Naive thymus-derived CD8-positive, alpha-beta T cell (primary cell): ENCODE data around the gene PRKCE. TPM values are rescaled to one million over a fixed set of nuclear protein-coding genes. Genes with fewer than 3 reads are reported as not detected.
A peak's percentile ranks its signal among the peaks of the same experiment; 100 is the strongest.

Experiments
- ATAC-seq, 2 donors: fragments of 150-1000 bp; cut with Tn5 transposase in 1 of 2; sonication (Bioruptor Pico), chemical (Tn5 transposase) in 1 of 2; 1 replicate in 1 of 2; 2 replicates in 1 of 2; pipeline ENCODE4 v1.10.0; 2021; ENCODE audit warnings: mild to moderate bottlenecking in 2 of 2, moderate library complexity in 2 of 2
- POLR2A ChIA-PET: fragments of 350-600 bp; sonication (Branson Sonifier 250); formaldehyde crosslinking; loops from one replicate; lab custom pipeline; 2021; ENCODE audit warnings: antibody characterized with exemption; lab: Charles Lee
- DNase-seq, 10 donors: peaks; one replicate each; pipeline versions ENCODE4 v3.0.0 to v3.0.0-alpha.2; 2020 to 2022
- H3K27ac Mint-ChIP-seq, 10 donors: one replicate each; pipeline ENCODE4 v1.8.0; 2020 to 2022; ENCODE audit warnings: mild to moderate bottlenecking in 10 of 10, mixed read lengths in 10 of 10, moderate library complexity in 4 of 10, inconsistent platforms in 1 of 10
- H3K27me3 Mint-ChIP-seq, 5 donors: one replicate each; pipeline ENCODE4 v1.8.0; 2021 to 2022; ENCODE audit warnings: mixed read lengths in 5 of 5
- H3K36me3 Mint-ChIP-seq, 3 donors: one replicate each; pipeline ENCODE4 v1.8.0; 2020 to 2022; ENCODE audit warnings: mixed read lengths in 3 of 3, mild to moderate bottlenecking in 2 of 3, inconsistent platforms in 1 of 3
- H3K4me1 Mint-ChIP-seq, 4 donors: one replicate each; pipeline ENCODE4 v1.8.0; 2021 to 2022; ENCODE audit warnings: mixed read lengths in 4 of 4
- H3K4me3 Mint-ChIP-seq, 10 donors: one replicate each; pipeline ENCODE4 v1.8.0; 2020 to 2022; ENCODE audit warnings: mild to moderate bottlenecking in 10 of 10, mixed read lengths in 10 of 10, moderate library complexity in 6 of 10, inconsistent platforms in 1 of 10
- H3K9me3 Mint-ChIP-seq, 9 donors: one replicate each; pipeline ENCODE4 v1.8.0; 2020 to 2022; ENCODE audit warnings: mixed read lengths in 9 of 9, mild to moderate bottlenecking in 3 of 9, inconsistent platforms in 1 of 9, moderate library complexity in 1 of 9
- polyA plus RNA-seq, 3 donors: library from polyadenylated mRNA; unstranded; fragments of 300-500 nt; fragmentation: Illumina TruSeq; gene quantifications; one replicate each; pipeline ENCODE4 v1.2.3, GENCODE V29; 2021
- total RNA-seq, 8 experiments: library from RNA in 2 of 8; stranded (reverse) in 2 of 8; gene quantifications; one replicate each; pipeline ENCODE4 v1.2.3 and lab custom pipeline; 2021 to 2026

Gene PRKCE
- total and polyA plus RNA-seq, 5 experiments from 2014 or later: 1.6 to 20.2 (median 2.7) TPM

DNA sequence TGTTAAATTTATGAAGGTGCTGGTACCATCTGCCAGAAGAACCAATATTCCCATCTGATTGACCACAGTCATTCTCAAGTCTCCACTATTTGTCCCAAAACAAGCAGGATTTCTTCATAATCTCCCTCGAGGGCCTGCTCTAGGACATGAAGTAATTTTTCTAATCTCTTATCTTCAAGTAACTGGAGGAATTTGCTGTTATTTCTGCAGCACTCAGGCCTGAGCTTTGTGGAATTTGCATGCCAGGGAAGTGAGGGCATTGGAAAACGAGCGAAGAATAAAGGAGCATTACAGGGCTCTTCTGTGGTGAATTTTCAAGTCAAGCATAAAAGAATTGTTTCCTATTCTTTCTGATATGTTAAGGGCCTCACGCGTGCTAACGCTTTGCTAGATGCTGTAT, 484.5 kb downstream of the PRKCE start:
- no peak overlapping the region for H3K4me3 Mint-ChIP-seq
- no peaks in the 10 kb centered on the region for H3K36me3 Mint-ChIP-seq
- no peak overlapping the region for H3K27ac Mint-ChIP-seq

DNA sequence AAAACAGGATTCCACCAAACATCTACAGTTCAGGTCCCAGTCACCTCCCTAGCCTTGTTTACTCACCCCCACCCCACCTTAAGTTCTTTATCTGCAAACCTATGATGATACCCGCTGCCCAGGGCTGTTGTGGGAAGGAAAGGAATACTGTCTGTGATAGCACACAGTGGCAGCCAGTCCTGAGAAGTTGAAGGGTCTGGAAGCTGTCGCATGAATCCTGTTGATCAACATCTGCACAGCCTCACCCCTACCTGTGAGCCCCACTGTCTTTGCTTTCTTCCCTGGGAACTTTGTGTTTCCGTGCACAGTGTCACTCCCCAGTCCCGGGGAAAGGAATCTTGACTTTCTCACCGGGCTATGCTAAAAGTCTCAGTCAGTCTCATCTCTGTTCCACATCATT, 485.0 kb downstream of the PRKCE start:
- H3K27ac Mint-ChIP-seq: no peak overlapping the region

More for the DNA sequence above, 484.5 kb downstream of the PRKCE start:
- POLR2A ChIA-PET: no interaction called here
- Mint-ChIP-seq H3K4me1 (no peaks in the 10 kb centered on the region), H3K27me3 (no peaks in the 10 kb centered on the region), H3K9me3 (no peaks in the 10 kb centered on the region)
- ATAC-seq: no peak
- no peak for DNase-seq

DNA sequence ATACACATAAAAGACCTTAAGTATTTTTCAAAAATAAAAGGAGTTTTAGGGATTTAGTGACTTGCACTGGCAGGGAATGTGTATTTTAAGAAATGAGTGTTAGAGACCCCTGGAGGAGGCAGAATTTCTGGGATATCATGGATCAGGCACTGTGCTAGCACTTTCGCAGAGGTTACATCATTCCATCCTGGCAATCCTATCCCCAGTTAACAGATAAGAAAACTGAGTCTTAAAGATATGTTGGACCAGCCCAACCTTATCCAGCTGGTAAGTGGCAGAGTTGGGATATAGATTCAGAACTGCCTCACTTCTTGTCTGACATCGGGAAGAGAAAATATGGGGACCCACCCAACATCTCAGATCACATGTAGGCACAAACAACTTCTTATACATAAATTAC, 485.5 kb downstream of the PRKCE start:
- Mint-ChIP-seq H3K36me3 (no peaks in the 10 kb centered on the region), H3K4me3 (no peak overlapping the region), H3K9me3 (no peaks in the 10 kb centered on the region), H3K27ac (no peak overlapping the region), H3K4me1 (no peaks in the 10 kb centered on the region), H3K27me3 (no peaks in the 10 kb centered on the region)
- POLR2A ChIA-PET: no interaction called here
- ATAC-seq (no peak), DNase-seq (no peak)

More for the DNA sequence above, 485.0 kb downstream of the PRKCE start:
- no peaks in the 10 kb centered on the region for H3K9me3 Mint-ChIP-seq
- H3K27me3 Mint-ChIP-seq: no peaks in the 10 kb centered on the region
- no peaks in the 10 kb centered on the region for H3K36me3 Mint-ChIP-seq
- no peaks in the 10 kb centered on the region for H3K4me1 Mint-ChIP-seq
- H3K4me3 Mint-ChIP-seq: no peak overlapping the region
- POLR2A ChIA-PET: no interaction called here
- ATAC-seq (no peak), DNase-seq (no peak)

DNA sequence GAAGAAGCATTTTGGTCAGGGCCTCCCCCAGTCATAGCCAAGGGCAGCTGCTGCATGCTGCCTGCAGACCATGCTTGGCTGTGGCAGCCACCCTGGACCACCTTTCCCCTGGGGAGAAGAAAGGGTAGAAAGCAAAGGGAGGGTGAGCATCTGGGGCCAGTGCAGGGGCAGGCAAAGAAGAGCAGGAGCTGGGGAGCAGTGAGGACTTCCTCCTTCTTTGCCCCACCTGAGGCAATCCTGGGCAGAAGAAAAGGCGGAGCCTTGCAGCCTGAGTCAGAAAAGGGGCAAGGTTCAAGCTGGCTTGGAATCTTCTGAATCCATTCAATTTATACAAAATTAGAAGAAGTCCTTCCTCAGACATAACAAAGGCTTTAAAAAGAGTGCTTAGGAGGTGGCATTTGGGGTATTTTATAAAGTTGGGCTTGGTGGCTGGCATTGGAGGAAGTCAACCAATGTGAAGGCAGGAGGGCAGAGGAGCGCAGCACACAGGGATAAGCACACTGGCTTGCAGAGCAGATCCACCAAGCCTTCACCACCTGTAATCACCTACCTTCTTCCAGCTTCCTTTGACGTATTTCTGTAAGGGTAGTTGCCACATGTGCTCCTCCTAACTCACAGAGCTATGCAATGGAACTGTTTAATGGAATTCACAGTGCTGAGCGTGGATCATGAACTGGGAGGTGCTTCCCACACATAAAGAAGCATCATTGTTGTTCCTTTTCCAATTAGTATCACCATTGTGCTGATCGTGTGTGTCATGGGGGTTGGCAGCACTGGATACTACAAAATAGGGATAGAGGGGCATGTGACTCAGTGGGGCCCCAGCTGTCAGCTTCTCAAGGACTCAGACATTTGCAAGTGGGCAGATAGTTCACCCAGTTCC, 491.3 kb downstream of the PRKCE start:
- ATAC-seq (no peak), DNase-seq (no peak)
- H3K4me3 Mint-ChIP-seq: no peak overlapping the region
- POLR2A ChIA-PET: no interaction called here
- H3K4me1 Mint-ChIP-seq: peaks cover 6 to 10% (median 7%) of the 10 kb centered on the region in 4 donors
- no peaks in the 10 kb centered on the region for H3K27me3 Mint-ChIP-seq
- peak overlapping the region in 3 of 10 donors; percentile 17 to 43 (median 33) for H3K27ac Mint-ChIP-seq
- no peaks in the 10 kb centered on the region for H3K9me3 Mint-ChIP-seq
- peaks cover 4 to 17% (median 6%) of the 10 kb centered on the region in 3 donors for H3K36me3 Mint-ChIP-seq

DNA sequence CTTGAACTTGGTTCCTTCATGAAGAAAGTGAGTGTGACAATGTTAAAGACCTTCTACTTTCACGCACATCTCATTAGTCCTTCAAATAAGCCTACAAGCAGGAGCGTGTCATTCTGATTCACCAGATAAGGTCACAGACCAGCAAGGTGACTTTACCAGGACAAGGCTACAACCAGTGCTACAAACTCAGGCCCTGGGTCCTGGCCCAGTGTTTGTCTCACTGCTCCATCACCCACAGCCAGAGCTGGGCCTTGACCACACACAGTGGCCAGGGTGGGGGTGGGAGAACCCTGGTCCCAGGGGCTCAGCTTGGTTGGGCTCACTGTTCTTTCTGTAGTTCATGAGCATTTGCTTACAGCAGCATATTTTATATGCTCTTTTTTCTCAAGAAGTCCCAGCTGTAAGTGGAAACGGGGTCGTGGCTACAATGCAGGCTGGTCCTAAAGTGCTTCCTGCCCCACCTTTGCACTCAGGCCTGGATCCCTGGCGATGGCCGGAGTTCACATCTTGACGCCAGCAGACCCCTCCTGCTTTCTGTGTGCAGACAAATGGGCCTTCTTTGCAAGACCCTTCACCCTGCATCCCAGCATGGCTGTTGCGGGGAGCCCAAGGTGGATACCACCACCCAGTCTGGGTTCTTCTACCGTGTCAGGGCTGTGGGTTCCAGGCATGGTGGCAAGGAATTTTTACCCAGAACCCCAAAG, 492.1 kb downstream of the PRKCE start:
- H3K27ac Mint-ChIP-seq: peak overlapping the region in 1 of 10 donors; percentile 43
- ATAC-seq (no peak), DNase-seq (no peak)
- H3K4me3 Mint-ChIP-seq: no peak overlapping the region
- no peaks in the 10 kb centered on the region for H3K9me3 Mint-ChIP-seq
- H3K36me3 Mint-ChIP-seq: peaks cover 4 to 17% (median 6%) of the 10 kb centered on the region in 3 donors
- POLR2A ChIA-PET: no interaction called here
- peaks cover 6 to 10% (median 7%) of the 10 kb centered on the region in 4 donors for H3K4me1 Mint-ChIP-seq
- no peaks in the 10 kb centered on the region for H3K27me3 Mint-ChIP-seq

- Mint-ChIP-seq H3K9me3 (no peaks in the 10 kb centered on the region), H3K27ac (peak overlapping the region in 2 of 10 donors; percentile 4 to 77), H3K4me3 (no peak overlapping the region)
Observed at GRCh38 chr2:46144133-46144800, 492.8 kb downstream of the PRKCE start.

DNA sequence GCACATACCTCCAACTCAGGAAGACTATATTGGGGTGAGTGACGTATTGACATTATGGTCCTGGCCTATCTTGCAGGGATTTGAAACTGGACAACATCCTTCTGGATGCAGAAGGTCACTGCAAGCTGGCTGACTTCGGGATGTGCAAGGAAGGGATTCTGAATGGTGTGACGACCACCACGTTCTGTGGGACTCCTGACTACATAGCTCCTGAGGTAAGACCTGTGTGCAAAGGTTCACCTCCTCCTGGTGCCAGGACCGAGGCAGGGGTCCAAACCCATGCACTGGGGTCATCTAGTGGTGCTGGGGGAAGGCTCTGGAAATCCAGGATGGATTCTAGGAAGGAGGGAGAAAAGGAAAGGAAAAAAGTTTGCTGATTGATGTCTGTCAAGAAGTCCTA, 493.5 kb downstream of the PRKCE start:
- no peak overlapping the region for H3K27ac Mint-ChIP-seq
- no peak overlapping the region for H3K4me3 Mint-ChIP-seq
- H3K9me3 Mint-ChIP-seq: no peaks in the 10 kb centered on the region
- POLR2A ChIA-PET: no interaction called here
- peaks cover 4 to 17% (median 6%) of the 10 kb centered on the region in 3 donors for H3K36me3 Mint-ChIP-seq
- ATAC-seq: no peak
- H3K4me1 Mint-ChIP-seq: peaks cover 6 to 10% (median 7%) of the 10 kb centered on the region in 4 donors
- no peak for DNase-seq
- H3K27me3 Mint-ChIP-seq: no peaks in the 10 kb centered on the region

More at GRCh38 chr2:46144133-46144800, 492.8 kb downstream of the PRKCE start:
- H3K4me1 Mint-ChIP-seq: peaks cover 6 to 10% (median 7%) of the 10 kb centered on the region in 4 donors
- peaks cover 4 to 17% (median 6%) of the 10 kb centered on the region in 3 donors for H3K36me3 Mint-ChIP-seq
- POLR2A ChIA-PET: no interaction called here
- peak in 4 of 10 donors; percentile 2 to 38 (median 10) for DNase-seq
- peak; percentile 65 to 94 for ATAC-seq
- H3K27me3 Mint-ChIP-seq: no peaks in the 10 kb centered on the region

DNA sequence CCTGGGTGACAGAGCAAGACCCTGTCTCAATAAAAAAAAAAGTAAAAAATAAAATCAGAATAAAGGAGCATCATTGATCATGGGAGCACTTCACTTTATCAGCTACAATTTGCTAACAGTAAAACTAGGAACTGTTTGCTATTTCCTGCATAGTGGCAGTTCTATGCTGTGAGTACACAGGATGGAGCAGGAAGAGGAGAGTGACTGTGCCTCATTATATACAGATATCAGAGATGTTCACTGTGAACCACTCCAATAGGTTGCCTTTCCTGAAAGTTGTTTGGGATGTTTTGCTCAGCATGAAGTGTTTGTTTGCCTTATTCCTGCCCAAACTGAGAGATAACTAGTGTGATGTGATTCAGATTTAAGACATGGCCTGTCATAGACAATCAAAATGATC, 494.4 kb downstream of the PRKCE start:
- POLR2A ChIA-PET: no interaction called here
- peaks cover 6 to 10% (median 7%) of the 10 kb centered on the region in 4 donors for H3K4me1 Mint-ChIP-seq
- peaks cover 4 to 17% (median 6%) of the 10 kb centered on the region in 3 donors for H3K36me3 Mint-ChIP-seq
- DNase-seq (no peak), ATAC-seq (no peak)
- no peaks in the 10 kb centered on the region for H3K27me3 Mint-ChIP-seq
- H3K9me3 Mint-ChIP-seq: no peaks in the 10 kb centered on the region
- no peak overlapping the region for H3K27ac Mint-ChIP-seq
- no peak overlapping the region for H3K4me3 Mint-ChIP-seq

DNA sequence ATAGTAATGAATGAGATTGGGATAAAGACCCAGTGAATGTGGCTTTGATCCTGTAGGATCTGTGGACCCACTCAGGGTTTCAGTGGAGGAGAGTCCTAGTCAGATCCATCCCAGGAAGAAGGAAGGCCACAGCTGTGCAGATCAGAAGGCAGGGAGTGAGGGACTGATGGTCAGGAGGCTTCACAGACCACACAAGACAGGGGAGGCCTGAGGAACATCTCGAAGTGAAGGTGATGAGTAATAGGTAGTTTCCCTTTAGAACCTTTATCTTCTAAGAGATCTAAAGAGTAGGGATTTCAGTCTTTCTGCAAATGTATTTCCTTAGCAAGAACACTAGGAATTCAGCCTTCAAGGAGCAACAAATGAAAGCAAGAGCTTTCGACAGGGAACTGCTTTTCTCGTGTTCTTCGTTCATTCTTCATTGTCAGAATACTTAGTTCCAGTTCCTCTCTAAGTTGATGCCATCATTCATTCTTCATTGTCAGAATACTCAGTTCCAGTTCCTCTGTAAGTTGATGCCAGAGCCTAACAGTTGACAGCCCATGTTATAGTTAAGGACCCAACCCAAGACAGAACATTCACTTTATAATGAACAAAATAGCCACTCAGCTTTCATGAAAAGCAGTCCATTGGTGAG, 495.5 kb downstream of the PRKCE start:
- Mint-ChIP-seq H3K4me3 (no peak overlapping the region), H3K9me3 (no peaks in the 10 kb centered on the region), H3K27me3 (no peaks in the 10 kb centered on the region), H3K4me1 (peaks cover 6 to 10% (median 7%) of the 10 kb centered on the region in 4 donors), H3K27ac (peak overlapping the region in 1 of 10 donors; percentile 45), H3K36me3 (peaks cover 4 to 17% (median 6%) of the 10 kb centered on the region in 3 donors)
- DNase-seq: no peak
- POLR2A ChIA-PET: interaction anchor here (0.6 kb wide), 1 partner anchor 661 kb away, joined by 4 read pairs; no protein-coding TSS in a partner anchor
- no peak for ATAC-seq

DNA sequence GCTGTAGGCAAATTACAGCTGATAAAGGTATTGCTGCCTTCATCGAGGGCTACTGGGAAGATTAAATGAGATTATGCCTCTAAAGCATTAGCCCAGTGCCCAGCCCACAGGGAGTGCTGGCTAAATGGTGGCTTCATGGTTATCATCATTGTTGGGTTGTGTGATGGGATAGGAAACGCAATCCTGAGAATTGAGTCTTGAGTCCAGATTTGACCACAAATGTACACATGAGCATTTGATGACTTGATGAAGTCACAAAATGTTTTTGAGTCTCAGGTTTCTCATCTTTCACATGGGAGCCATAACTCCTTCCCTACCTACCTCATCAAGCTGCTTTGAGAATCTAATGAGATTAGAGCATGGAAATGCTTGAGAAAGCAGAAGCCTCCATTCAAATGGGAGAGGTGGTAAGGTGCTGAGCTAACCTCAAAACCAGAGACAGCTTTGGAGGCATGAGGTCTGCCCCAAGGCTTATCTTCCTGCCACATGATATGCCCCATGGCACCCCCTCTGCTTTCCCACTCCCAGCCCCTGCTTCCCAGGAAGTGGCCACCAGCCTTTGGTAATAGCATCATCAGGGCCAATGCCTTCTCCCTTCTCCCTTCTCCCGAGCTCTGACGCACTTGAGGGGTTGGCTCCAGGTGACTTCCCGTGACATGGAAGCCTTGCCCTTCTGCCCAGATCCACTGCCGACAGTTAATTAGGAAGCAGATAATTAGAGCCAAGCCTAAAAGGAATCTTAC, 496.3 kb downstream of the PRKCE start:
- no peaks in the 10 kb centered on the region for H3K9me3 Mint-ChIP-seq
- ATAC-seq: no peak
- H3K27me3 Mint-ChIP-seq: no peaks in the 10 kb centered on the region
- H3K4me3 Mint-ChIP-seq: no peak overlapping the region
- no peak for DNase-seq
- H3K4me1 Mint-ChIP-seq: peaks cover 5 to 8% (median 6%) of the 10 kb centered on the region in 4 donors
- POLR2A ChIA-PET: interaction anchor here (0.6 kb wide), 1 partner anchor 660 kb away, joined by 4 read pairs; no protein-coding TSS in a partner anchor
- no peak overlapping the region for H3K27ac Mint-ChIP-seq
- peaks cover 4 to 17% (median 6%) of the 10 kb centered on the region in 3 donors for H3K36me3 Mint-ChIP-seq

DNA sequence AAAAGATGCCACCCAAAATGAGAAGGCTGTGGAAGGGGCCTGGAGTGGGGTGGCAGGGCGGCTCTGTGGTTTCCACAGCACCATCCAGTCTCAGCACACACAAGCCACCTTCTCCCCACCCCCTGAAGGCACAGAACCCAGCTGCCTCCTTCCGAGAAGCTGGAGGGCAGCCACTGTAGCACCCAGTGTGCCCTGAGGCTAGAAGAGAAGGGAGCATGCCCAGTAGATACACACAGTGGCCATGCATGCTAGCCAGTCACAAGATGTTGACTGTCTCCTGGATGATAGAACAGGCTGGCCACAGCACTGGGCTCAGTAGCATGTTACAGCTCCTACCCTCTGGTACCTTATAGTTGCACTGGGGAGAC, 496.9 kb downstream of the PRKCE start:
- H3K4me3 Mint-ChIP-seq: no peak overlapping the region
- no peaks in the 10 kb centered on the region for H3K9me3 Mint-ChIP-seq
- ATAC-seq: no peak
- POLR2A ChIA-PET: no interaction called here
- H3K4me1 Mint-ChIP-seq: peaks cover 5 to 7% (median 6%) of the 10 kb centered on the region in 4 donors
- peaks cover 4 to 19% (median 7%) of the 10 kb centered on the region in 3 donors for H3K36me3 Mint-ChIP-seq
- H3K27me3 Mint-ChIP-seq: no peaks in the 10 kb centered on the region
- no peak overlapping the region for H3K27ac Mint-ChIP-seq
- DNase-seq: no peak
